Endothelial cell of umbilical vein (primary cell): Measurements from ENCODE around the gene CENATAC. TPM values are rescaled to one million over a fixed set of nuclear protein-coding genes. Genes with fewer than 3 reads are reported as not detected.

ENCODE experiments used
- BruUV-seq: library from RNA; stranded (reverse); fragments of 400-500 nt; replicated peaks from 2 replicates; lab custom pipeline; 2021; lab: Mats Ljungman, UMichigan
- CTCF ChIA-PET: fragments of 300-600, 350-600 bp; sonication (Branson Sonifier 250); formaldehyde crosslinking; loops from one replicate; lab custom pipeline; 2021; ENCODE audit warnings: antibody characterized with exemption, inconsistent platforms; lab: Charles Lee
- POLR2A ChIA-PET: fragments of 300-600, 350-600 bp; sonication (Branson Sonifier 250); formaldehyde crosslinking; loops from one replicate; lab custom pipeline; 2021; ENCODE audit warnings: antibody characterized with exemption, inconsistent platforms; lab: Charles Lee
- DNase-seq: peaks from one replicate; pipeline ENCODE4 v3.0.0-alpha.2; 2011; ENCODE audit warnings: low read depth, low spot score
- FAIRE-seq: peaks from 2 replicates; lab custom pipeline; 2011; peaks lifted over from hg19 to GRCh38; lab: Jason Lieb, UNC
- H2AFZ ChIP-seq: 2 replicates; pipeline ENCODE4 v1.6.0; 2012; ENCODE audit warnings: low read depth, low read length, control low read depth, inconsistent platforms
- H3K27ac ChIP-seq: 2 replicates; pipeline ENCODE4 v1.5.1; 2011; ENCODE audit warnings: low read depth, mild to moderate bottlenecking, control low read depth, low read length, moderate library complexity; ENCODE audit not compliant: insufficient read depth
- H3K27me3 ChIP-seq, 2 experiments: 2 replicates each; pipeline versions ENCODE4 v1.6.0 to v1.6.1; 2011; ENCODE audit warnings: low read length in 2 of 2, mixed read lengths in 1 of 2; ENCODE audit not compliant: control insufficient read depth in 2 of 2, insufficient read depth in 2 of 2
- H3K36me3 ChIP-seq, 2 experiments: 2 replicates in 1 of 2; 3 replicates in 1 of 2; pipeline ENCODE4 v1.5.1; 2011; ENCODE audit warnings: low read length in 2 of 2, mild to moderate bottlenecking in 1 of 2, moderate library complexity in 1 of 2; ENCODE audit not compliant: control insufficient read depth in 2 of 2, insufficient read depth in 2 of 2; ENCODE audit errors: extremely low read depth in 1 of 2
- H3K4me1 ChIP-seq: 3 replicates; pipeline ENCODE4 v1.5.1; 2011; ENCODE audit warnings: mild to moderate bottlenecking, low read length; ENCODE audit not compliant: control insufficient read depth, insufficient read depth; ENCODE audit errors: extremely low read depth
- H3K4me2 ChIP-seq: 2 replicates; pipeline ENCODE4 v1.6.1; 2011; ENCODE audit warnings: low read length, control low read depth, mixed read lengths; ENCODE audit not compliant: insufficient read depth
- H3K4me3 ChIP-seq, 3 experiments: fragments of 200-600 bp in 1 of 3; sonication (generic), shearing (Covaris generic) in 1 of 3; replicated peaks in 1 of 3; 2 replicates each; pipeline ENCODE4 v1.5.1; 2011 to 2016; ENCODE audit warnings: control low read depth in 3 of 3, low read length in 3 of 3, mild to moderate bottlenecking in 2 of 3, inconsistent platforms in 1 of 3, low read depth in 1 of 3, moderate library complexity in 1 of 3; ENCODE audit not compliant: insufficient read depth in 1 of 3
- H3K79me2 ChIP-seq: 2 replicates; pipeline ENCODE4 v1.6.0; 2012; ENCODE audit warnings: low read length, inconsistent platforms; ENCODE audit not compliant: control insufficient read depth, insufficient read depth
- H3K9ac ChIP-seq: replicated peaks from 2 replicates; pipeline ENCODE3; 2011; ENCODE audit warnings: low read length, control low read depth; ENCODE audit not compliant: insufficient read depth; ENCODE audit errors: extremely low read depth
- H3K9me1 ChIP-seq: replicated peaks from 3 replicates; pipeline ENCODE4 v1.6.0; 2011; ENCODE audit warnings: mild to moderate bottlenecking, low read length; ENCODE audit not compliant: control insufficient read depth, insufficient read depth; ENCODE audit errors: extremely low read depth
- H3K9me3 ChIP-seq: replicated peaks from 2 replicates; pipeline ENCODE4 v1.5.1; 2012; ENCODE audit warnings: low read length, inconsistent platforms; ENCODE audit not compliant: control insufficient read depth, insufficient read depth
- H4K20me1 ChIP-seq: replicated peaks from 2 replicates; pipeline ENCODE3; 2011; ENCODE audit warnings: mild to moderate bottlenecking, low read length; ENCODE audit not compliant: control insufficient read depth, insufficient read depth; ENCODE audit errors: extremely low read depth
- CTCF ChIP-seq, 2 donors: IDR thresholded peaks; 1 replicate in 1 of 2; 2 replicates in 1 of 2; pipeline ENCODE4 v1.5.1; 2011; ENCODE audit warnings: low read length in 2 of 2, mild to moderate bottlenecking in 2 of 2, moderate library complexity in 2 of 2, control low read depth in 1 of 2, inconsistent platforms in 1 of 2, low read depth in 1 of 2; ENCODE audit not compliant: insufficient read depth in 1 of 2; ENCODE audit errors: extremely low read depth in 1 of 2
- EZH2 ChIP-seq: IDR thresholded peaks from 2 replicates; pipeline ENCODE4 v1.6.1; 2012; ENCODE audit warnings: borderline replicate concordance, low read depth, mild to moderate bottlenecking, moderate library complexity, low read length, inconsistent platforms; ENCODE audit not compliant: severe bottlenecking
- FOS ChIP-seq: IDR thresholded peaks from 2 replicates; pipeline ENCODE4 v1.6.1; 2011; ENCODE audit warnings: mild to moderate bottlenecking, low read length, moderate library complexity, borderline replicate concordance; ENCODE audit not compliant: insufficient read depth
- GATA2 ChIP-seq: IDR thresholded peaks from 2 replicates; pipeline ENCODE4 v1.7.0; 2011; ENCODE audit warnings: low read depth, mild to moderate bottlenecking, moderate library complexity, mixed read lengths, low read length; ENCODE audit not compliant: insufficient read length, insufficient read depth
- JUN ChIP-seq: IDR thresholded peaks from 2 replicates; pipeline ENCODE4 v1.6.1; 2011; ENCODE audit warnings: borderline replicate concordance, low read depth; ENCODE audit not compliant: insufficient read length, insufficient read depth
- MAX ChIP-seq: IDR thresholded peaks from 2 replicates; pipeline ENCODE4 v1.6.1; 2011; ENCODE audit not compliant: insufficient read depth, insufficient read length
- MYC ChIP-seq: IDR thresholded peaks from one replicate; pipeline ENCODE4 v1.6.1; 2011; ENCODE audit warnings: mild to moderate bottlenecking, low read depth, low read length
- POLR2A ChIP-seq: IDR thresholded peaks from 2 replicates; pipeline ENCODE4 v1.6.1; 2012; ENCODE audit warnings: low read depth, mild to moderate bottlenecking, control low read depth, low read length
- POLR2AphosphoS5 ChIP-seq: IDR thresholded peaks from 2 replicates; pipeline ENCODE4 v1.6.1; 2012; ENCODE audit warnings: low read depth, mild to moderate bottlenecking, control low read depth, low read length, moderate library complexity; ENCODE audit not compliant: insufficient read depth
- dilution Hi-C: fragments of 300-500 bp; cut with MboI; formaldehyde crosslinking; loops from one replicate; pipeline ENCODE4 v1.15.0; 2019; ENCODE audit warnings: low sequenced_read_pairs; ENCODE audit not compliant: extremely low pct_ligation_motif_present
- intact Hi-C: fragments of 100-400 bp; cut with micrococcal nuclease; formaldehyde crosslinking; loops from one replicate; pipeline ENCODE4 v1.10.0; 2022
- polyA plus RNA-seq, 4 experiments: library from polyadenylated mRNA; depleted of rRNA in 3 of 4; stranded (reverse) in 3 of 4; unstranded in 1 of 4; fragments of >200 nt; gene quantifications; 2 replicates each; pipeline versions ENCODE4 v1.2.1 to v1.2.3, GENCODE V29; 2011 to 2012; ENCODE audit warnings: missing spikeins in 1 of 4
- total RNA-seq: library from RNA; stranded (reverse); gene quantifications from 2 replicates; pipeline ENCODE4 v1.2.3, GENCODE V29; 2021

Gene CENATAC
- total and polyA plus RNA-seq, 2 donors (not counting 3 experiments of a cell fraction or from before 2014, with no cell fraction given), result 14.2 to 41.8 TPM

GRCh38 chr11:118971646-118972045, 26.3 kb upstream of the CENATAC start, which contains the start of gene FOXR1:
TSS of gene FOXR1 (plus strand) at chr11:118971761. CDS start at chr11:118971932, 171 bp downstream.
- no TSS peak for BruUV-seq
- Histone ChIP-seq H3K27ac (no peak within 1 kb of the TSS), H4K20me1 (no peaks in the 10 kb centered on the region), H3K4me3 (no peak within 1 kb of the TSS), H3K9me1 (no peaks in the 10 kb centered on the region), H3K27me3 (peaks cover 10 to 11% of the 10 kb centered on the region in 2 experiments), H3K79me2 (no peaks in the 10 kb centered on the region), H3K4me1 (no peaks in the 10 kb centered on the region), H2AFZ (no peak within 1 kb of the TSS), H3K36me3 (no peaks in the 10 kb centered on the region), H3K9ac (no peak within 1 kb of the TSS), H3K4me2 (no peak within 1 kb of the TSS), H3K9me3 (no peaks in the 10 kb centered on the region)
- dilution Hi-C loops, result no loop called here
- no peak for FAIRE-seq
- intact Hi-C loops, result no loop called here
- TF ChIP-seq MAX (no peak), JUN (no peak), FOS (no peak), GATA2 (no peak), POLR2A (no peak), POLR2AphosphoS5 (no peak), CTCF (IDR thresholded peaks at IDR 0.05; ENCODE audit: extremely low read depth in 1 of 2, insufficient read depth in 1 of 2, low read depth in 1 of 2, low read length in 2 of 2) (no peak), EZH2 (no peak), MYC (no peak)
- ChIA-PET POLR2A (no interaction called here), CTCF (interaction anchor here (0.6 kb wide), 1 partner anchor 65 kb away, joined by 3 read pairs; no protein-coding TSS in a partner anchor)
- DNase-seq, result no peak
